OCI-LY3 (cell line): ENCODE data around the gene C6orf15.

Experiments
- H2AFZ ChIP-seq: fragments of 200-600, 300-600 bp; shearing (Covaris generic); 2 replicates; pipeline ENCODE4 v1.6.0; 2014; ENCODE audit warnings: antibody characterized with exemption, low read depth, low read length
- H3K27ac ChIP-seq: fragments of 200-600, 300-600 bp; sonication (generic); 2 replicates; pipeline ENCODE4 v1.5.1; 2014; ENCODE audit warnings: mild to moderate bottlenecking, low read length, moderate library complexity, mixed read lengths
- H3K27me3 ChIP-seq: fragments of 200-600, 300-600 bp; sonication (generic); 2 replicates; pipeline ENCODE4 v1.6.1; 2014; ENCODE audit warnings: low read depth, low read length, mixed read lengths
- H3K36me3 ChIP-seq: fragments of 200-600, 300-600 bp; sonication (generic); replicated peaks from 2 replicates; pipeline ENCODE3; 2014; ENCODE audit warnings: low read depth, low read length, mixed read lengths
- H3K4me1 ChIP-seq: fragments of 300-600, 200-600 bp; sonication (generic); 2 replicates; pipeline ENCODE4 v1.6.1; 2014; ENCODE audit warnings: low read length, mixed read lengths
- H3K4me2 ChIP-seq: fragments of 200-600, 300-600 bp; sonication (generic); 2 replicates; pipeline ENCODE4 v1.6.1; 2014; ENCODE audit warnings: low read length, mixed read lengths
- H3K4me3 ChIP-seq: fragments of 300-600, 200-600 bp; sonication (generic); 2 replicates; pipeline ENCODE4 v1.5.1; 2014; ENCODE audit warnings: antibody characterized with exemption, mild to moderate bottlenecking, low read length, moderate library complexity
- H3K79me2 ChIP-seq: fragments of 300-600, 200-600 bp; shearing (Covaris generic); 2 replicates; pipeline ENCODE4 v1.6.1; 2014; ENCODE audit warnings: mild to moderate bottlenecking, low read length, mixed read lengths
- H3K9ac ChIP-seq: fragments of 300-600, 200-600 bp; shearing (Covaris generic); 2 replicates; pipeline ENCODE4 v1.6.0; 2014; ENCODE audit warnings: mild to moderate bottlenecking, low read length, moderate library complexity
- H3K9me3 ChIP-seq: fragments of 200-600, 300-600 bp; shearing (Covaris generic); 2 replicates; pipeline ENCODE4 v1.6.1; 2014; ENCODE audit warnings: low read length, mixed read lengths; ENCODE audit not compliant: insufficient read depth
- H4K20me1 ChIP-seq: fragments of 200-600, 300-600 bp; sonication (generic); 2 replicates; pipeline ENCODE4 v1.6.1; 2016; ENCODE audit warnings: low read length, mixed read lengths; ENCODE audit not compliant: insufficient read depth
- EZH2phosphoT487 ChIP-seq: fragments of 200-600 bp; shearing (Covaris generic); IDR thresholded peaks from 2 replicates; pipeline ENCODE4 v1.6.1; 2018; ENCODE audit warnings: antibody characterized with exemption, mixed run types, low read depth
- TF ChIP-seq, protein P1 (sequence below): fragments of 200-600, 300-600 bp; sonication (generic); IDR thresholded peaks from 2 replicates; pipeline ENCODE4 v1.5.1; 2014; ENCODE audit warnings: antibody characterized with exemption, low read length, low read depth

The C6orf15 gene

DNA sequence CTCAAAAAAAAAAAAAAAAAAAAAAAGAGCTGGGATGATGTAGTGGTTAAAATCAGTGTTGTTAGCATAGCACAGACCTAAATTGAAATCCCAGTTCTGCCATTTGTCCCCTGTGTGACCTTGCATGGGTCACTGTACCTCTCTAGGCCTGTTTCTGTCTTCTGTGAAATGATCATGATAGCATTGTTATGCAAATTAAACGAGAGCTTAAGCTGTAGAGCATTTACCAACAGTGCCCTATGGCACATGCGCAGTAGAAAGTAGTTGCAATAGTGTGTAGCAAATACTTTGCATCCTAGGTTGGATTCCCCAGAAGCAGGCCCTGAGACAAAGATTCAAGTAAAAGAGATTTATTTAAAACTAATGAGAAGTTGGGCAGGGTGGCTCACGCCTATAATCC is 19.2 kb upstream of the C6orf15 start:
- H3K4me2 ChIP-seq = no peak overlapping the region
- no peaks in the 10 kb centered on the region for H3K36me3 ChIP-seq
- H4K20me1 ChIP-seq = no peaks in the 10 kb centered on the region
- H3K9me3 ChIP-seq = no peaks in the 10 kb centered on the region
- H3K79me2 ChIP-seq = no peaks in the 10 kb centered on the region
- H3K9ac ChIP-seq = no peak overlapping the region
- peaks cover 10% of the 10 kb centered on the region for H3K4me1 ChIP-seq
- no peak overlapping the region for H2AFZ ChIP-seq
- no peak overlapping the region for H3K27ac ChIP-seq
- H3K4me3 ChIP-seq = no peak overlapping the region
- no peaks in the 10 kb centered on the region for H3K27me3 ChIP-seq
- no peak for TF ChIP-seq EZH2phosphoT487
- TF ChIP-seq, protein P1, sequence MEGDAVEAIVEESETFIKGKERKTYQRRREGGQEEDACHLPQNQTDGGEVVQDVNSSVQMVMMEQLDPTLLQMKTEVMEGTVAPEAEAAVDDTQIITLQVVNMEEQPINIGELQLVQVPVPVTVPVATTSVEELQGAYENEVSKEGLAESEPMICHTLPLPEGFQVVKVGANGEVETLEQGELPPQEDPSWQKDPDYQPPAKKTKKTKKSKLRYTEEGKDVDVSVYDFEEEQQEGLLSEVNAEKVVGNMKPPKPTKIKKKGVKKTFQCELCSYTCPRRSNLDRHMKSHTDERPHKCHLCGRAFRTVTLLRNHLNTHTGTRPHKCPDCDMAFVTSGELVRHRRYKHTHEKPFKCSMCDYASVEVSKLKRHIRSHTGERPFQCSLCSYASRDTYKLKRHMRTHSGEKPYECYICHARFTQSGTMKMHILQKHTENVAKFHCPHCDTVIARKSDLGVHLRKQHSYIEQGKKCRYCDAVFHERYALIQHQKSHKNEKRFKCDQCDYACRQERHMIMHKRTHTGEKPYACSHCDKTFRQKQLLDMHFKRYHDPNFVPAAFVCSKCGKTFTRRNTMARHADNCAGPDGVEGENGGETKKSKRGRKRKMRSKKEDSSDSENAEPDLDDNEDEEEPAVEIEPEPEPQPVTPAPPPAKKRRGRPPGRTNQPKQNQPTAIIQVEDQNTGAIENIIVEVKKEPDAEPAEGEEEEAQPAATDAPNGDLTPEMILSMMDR = no peak

DNA sequence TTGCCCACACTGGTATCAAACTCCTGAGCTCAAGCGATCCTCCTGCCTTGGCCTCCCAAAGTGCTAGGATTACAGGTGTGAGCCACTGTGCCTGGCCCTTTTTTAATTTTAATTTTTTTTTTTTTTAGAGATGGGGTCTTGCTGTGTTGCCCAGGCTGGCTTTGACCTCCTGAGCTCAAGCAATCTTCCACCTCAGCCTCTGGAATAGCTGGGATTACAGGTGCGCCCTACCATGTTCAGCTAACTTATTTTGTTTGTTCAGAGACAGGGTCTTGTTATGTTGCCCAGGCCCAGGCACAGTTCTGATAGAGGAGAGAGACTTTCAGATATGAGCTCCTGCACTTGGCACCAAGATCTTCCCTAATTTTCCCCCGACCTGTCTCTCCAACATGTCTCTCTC is 18.4 kb upstream of the C6orf15 start:
- Histone ChIP-seq H3K4me3 (no peak overlapping the region), H4K20me1 (no peaks in the 10 kb centered on the region), H3K4me2 (no peak overlapping the region), H3K79me2 (no peaks in the 10 kb centered on the region), H3K9ac (no peak overlapping the region), H2AFZ (no peak overlapping the region), H3K27ac (no peak overlapping the region), H3K27me3 (no peaks in the 10 kb centered on the region), H3K9me3 (no peaks in the 10 kb centered on the region), H3K36me3 (no peaks in the 10 kb centered on the region), H3K4me1 (peaks cover 10% of the 10 kb centered on the region)
- no peak for TF ChIP-seq EZH2phosphoT487
- TF ChIP-seq, protein P1 = no peak

DNA sequence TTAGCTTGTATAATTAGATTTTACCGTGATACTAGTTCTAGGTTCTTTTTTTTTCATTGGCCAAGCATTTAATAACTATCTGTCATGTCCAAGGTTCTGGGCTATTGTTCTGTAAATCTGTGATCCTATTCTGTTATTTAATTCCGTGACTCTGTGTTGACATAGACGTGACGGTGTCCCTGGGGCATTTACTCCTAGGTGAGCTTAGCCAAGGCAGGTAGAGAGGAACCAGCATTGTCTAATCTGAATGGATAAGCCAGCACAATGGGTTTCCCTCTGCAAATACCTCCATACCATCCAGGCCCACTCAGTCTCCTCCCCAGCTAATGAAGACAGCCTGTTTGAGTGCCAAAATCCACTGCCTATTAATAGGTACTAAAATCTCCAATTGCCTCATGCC is 16.8 kb upstream of the C6orf15 start:
- Histone ChIP-seq H3K4me1 (peaks cover 10% of the 10 kb centered on the region), H3K79me2 (no peaks in the 10 kb centered on the region), H2AFZ (no peak overlapping the region), H3K9me3 (no peaks in the 10 kb centered on the region), H3K36me3 (no peaks in the 10 kb centered on the region), H3K27me3 (no peaks in the 10 kb centered on the region), H3K9ac (no peak overlapping the region), H3K4me2 (no peak overlapping the region), H3K4me3 (no peak overlapping the region), H4K20me1 (no peaks in the 10 kb centered on the region), H3K27ac (no peak overlapping the region)
- TF ChIP-seq, protein P1 = no peak
- TF ChIP-seq EZH2phosphoT487 = no peak

DNA sequence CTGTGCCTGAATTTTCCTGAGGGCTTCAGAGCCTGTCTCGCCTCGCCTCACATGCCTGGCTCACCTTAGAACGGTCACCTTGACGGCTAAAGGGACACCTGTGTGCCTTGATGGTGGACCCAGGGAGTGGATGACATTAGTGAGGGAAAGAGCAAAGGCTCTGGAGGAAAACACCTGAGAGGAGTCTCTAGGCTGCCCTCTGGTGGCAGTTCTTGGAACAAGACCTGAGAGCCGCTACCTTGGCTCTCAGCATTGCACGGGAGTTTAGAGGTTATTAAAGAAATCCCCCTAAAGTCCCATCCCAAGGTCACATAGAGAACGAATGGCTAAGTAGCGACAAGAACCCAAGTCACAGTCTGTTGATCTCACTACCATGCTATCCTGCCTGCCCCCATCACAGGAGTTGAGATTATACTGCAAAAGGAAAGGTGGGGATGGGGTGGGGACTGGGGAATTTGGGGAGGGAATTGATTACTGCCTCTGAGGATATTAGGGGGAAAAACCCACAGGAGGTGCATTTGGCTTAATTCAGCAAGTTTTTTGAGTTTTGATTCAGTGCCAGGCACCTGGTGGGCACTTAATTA is 15.8 kb upstream of the C6orf15 start:
- no peak overlapping the region for H3K27ac ChIP-seq
- no peak for TF ChIP-seq EZH2phosphoT487
- TF ChIP-seq, protein P1 = peak; percentile 56

More for the DNA sequence above, 15.8 kb upstream of the C6orf15 start:
- peak overlapping the region; percentile 56 for H3K4me2 ChIP-seq
- no peaks in the 10 kb centered on the region for H3K79me2 ChIP-seq
- H3K9me3 ChIP-seq = no peaks in the 10 kb centered on the region
- 0 out of 2 replicates have a peak overlapping the region, but pooled peaks have one; percentile 70 for H2AFZ ChIP-seq
- 0 out of 2 replicates have a peak overlapping the region, but pooled peaks have one; percentile 31 for H3K4me3 ChIP-seq
- no peaks in the 10 kb centered on the region for H3K36me3 ChIP-seq
- H3K9ac ChIP-seq = no peak overlapping the region
- no peaks in the 10 kb centered on the region for H4K20me1 ChIP-seq
- peaks cover 10% of the 10 kb centered on the region for H3K4me1 ChIP-seq
- H3K27me3 ChIP-seq = no peaks in the 10 kb centered on the region
